Heart left ventricle (tissue), 16 donors: ENCODE data around the gene XRCC6. TPM values are rescaled to one million over a fixed set of nuclear protein-coding genes. Genes with fewer than 3 reads are reported as not detected.
"Not testable (repeated sequence)": the region's sequence is repeated elsewhere in the genome, so short reads cannot be mapped to it uniquely, and the experiment has no call there.

Experiments
- ATAC-seq, 4 donors: fragments of 200-7000 bp; cut with Tn5 transposase; one replicate each; pipeline ENCODE4 v1.9.1; 2020 to 2022; ENCODE audit warnings: moderate library complexity in 4 of 4, mild to moderate bottlenecking in 3 of 4, moderate number of reproducible peaks in 1 of 4
- DNase-seq, 5 donors: peaks; one replicate each; pipeline ENCODE4 v3.0.0-alpha.2; 2020
- H3K27ac ChIP-seq, 12 donors: fragments of 200-600 bp; sonication (generic) in 4 of 12; one replicate each; pipeline versions ENCODE4 v1.5.0 to v1.8.0; 2016 to 2022; ENCODE audit warnings: mild to moderate bottlenecking in 2 of 12
- H3K27me3 ChIP-seq, 9 donors: fragments of 200-600 bp; sonication (generic) in 2 of 9; one replicate each; pipeline versions ENCODE4 v1.5.1 to v1.8.0; 2016 to 2022; ENCODE audit warnings: mild to moderate bottlenecking in 3 of 9
- H3K36me3 ChIP-seq, 9 donors: fragments of 200-600 bp; sonication (generic) in 2 of 9; one replicate each; pipeline versions ENCODE4 v1.5.0 to v1.8.0; 2018 to 2022; ENCODE audit warnings: mild to moderate bottlenecking in 2 of 9
- H3K4me1 ChIP-seq, 12 donors: fragments of 200-600 bp; sonication (generic) in 4 of 12; one replicate each; pipeline versions ENCODE4 v1.5.0 to v1.8.0; 2016 to 2022; ENCODE audit warnings: mild to moderate bottlenecking in 3 of 12
- H3K4me3 ChIP-seq, 12 donors: fragments of 200-600 bp; sonication (generic) in 4 of 12; one replicate each; pipeline versions ENCODE4 v1.5.0 to v1.8.0; 2017 to 2022; ENCODE audit warnings: mild to moderate bottlenecking in 9 of 12, moderate library complexity in 4 of 12
- H3K9me3 ChIP-seq, 12 donors: fragments of 200-600 bp; sonication (generic) in 4 of 12; one replicate each; pipeline versions ENCODE4 v1.5.0 to v1.8.0; 2016 to 2022; ENCODE audit warnings: mild to moderate bottlenecking in 1 of 12
- CTCF ChIP-seq, 12 donors: fragments of 200-600 bp; sonication (generic) in 4 of 12; IDR thresholded peaks; one replicate each; pipeline versions ENCODE4 v1.5.0 to v1.8.0; 2018 to 2022; ENCODE audit warnings: antibody characterized with exemption in 12 of 12, mild to moderate bottlenecking in 5 of 12
- POLR2A ChIP-seq, 2 donors: fragments of 450-650 bp; IDR thresholded peaks; one replicate each; pipeline ENCODE4 v1.6.1; 2017; ENCODE audit warnings: antibody characterized with exemption in 2 of 2, mild to moderate bottlenecking in 2 of 2, moderate library complexity in 2 of 2
- WGBS, 4 donors: extraction: QIAGEN DNeasy Blood & Tissue Kit in 2 of 4; methylation state at CpG; one replicate each; pipeline versions ENCODE4 v1.1.5 to v1.1.7; 2013 to 2018; 5-methylcytosine and 5-hydroxymethylcytosine counted together
- intact Hi-C, 10 donors: fragments of 100-400 bp; cut with DNase I; formaldehyde crosslinking; loops; one replicate each; pipeline versions ENCODE4 v1.11.1 to v1.14.2; 2022
- polyA plus RNA-seq, 2 donors: library from polyadenylated mRNA; stranded (reverse); fragments of 200-250 nt; gene quantifications; one replicate each; pipeline ENCODE4 v1.2.3, GENCODE V29; 2013
- total RNA-seq, 9 donors: library from RNA; depleted of rRNA in 2 of 9; stranded (reverse); fragments of >200 nt in 2 of 9; fragmentation: NEBNext Ultra II Directional in 3 of 9; extraction: Animal tissue kit (Norgen Biotek cat#: 25700) in 3 of 9; gene quantifications; one replicate each; pipeline versions ENCODE4 v1.1.0 to v1.2.4, GENCODE V29; 2016 to 2023
- donor health status: ischemic (EF 13 %, LVEDD 7.1; RV severe dilation, severe dysfunction).
- donor health status: healthy with polysubstance abuse.
- donor health status: DM: no; HTN: yes; CAD: no.
- donor health status: DM: no; HTN: no; CAD: no.
- donor health status: ischemic (EF 25% LVEDD 6.9; RV normal size, moderate dysfunction).
- donor health status: ischemic (EF 25% LVEDD 5.7; RV mildly dilated, moderate dysfunction).
- donor health status: healthy.
- donor health status: DM: yes; HTN: yes; CAD: no.
- donor health status: ischemic (EF 35%, LVEDD 5.7; RV mildly dilated, moderate dysfunction).
- donor health status: nonischemic (EF 11% LVEDD 7.7; RV severe dilation, severe dysfunction).
- donor health status: DM: yes; HTN: yes; CAD: no.
- donor health status: PGD.
- donor health status: ischemic (EF 29% LVEDD 5.4; RV normal size, mild dysfunction).
- donor health status: nonischemic (EF 23%, LVEDD 6.1; RV moderate dilation, normal function).

The XRCC6 gene
- total and polyA plus RNA-seq, 11 donors = 123 to 231 (median 176) TPM

- intact Hi-C loops = no loop called here
- DNase-seq = peak in 1 of 5 donors; percentile 37
- peak within 1 kb of the TSS; percentile 91 to 99 (median 97) for H3K27ac ChIP-seq
- peaks cover 2 to 45% (median 34%) of the 10 kb centered on the region in 9 donors for H3K36me3 ChIP-seq
- H3K27me3 ChIP-seq = no peaks in the 10 kb centered on the region
- peak within 1 kb of the TSS; percentile 72 to 99 (median 92) for H3K4me3 ChIP-seq
- 0 to 1% (median 0%) methylated on average over 17 to 40 of the region's 40 CpGs for WGBS, 4 donors
- TF ChIP-seq POLR2A (IDR thresholded peaks at IDR 0.05) (peak in 1 of 2 donors; percentile 92), CTCF (IDR thresholded peaks at IDR 0.05) (no peak)
- no peaks in the 10 kb centered on the region for H3K9me3 ChIP-seq
- peak in 1 of 4 donors; percentile 37 for ATAC-seq
- peaks cover 0 to 54% (median 32%) of the 10 kb centered on the region in 12 donors for H3K4me1 ChIP-seq
These were observed 451 bp upstream of the XRCC6 start, which contains the start of gene DESI1 for GRCh38 chr22:41620589-41621098. Gene DESI1, minus strand, starts transcription at chr22:41621043. Its CDS starts 204 bp downstream, at chr22:41620839.

- Histone ChIP-seq H3K4me3 (peak overlapping the region; percentile 72 to 99 (median 92)), H3K36me3 (peaks cover 2 to 57% (median 46%) of the 10 kb centered on the region in 9 donors), H3K4me1 (peaks cover 0 to 50% (median 32%) of the 10 kb centered on the region in 12 donors), H3K27ac (peak overlapping the region; percentile 91 to 99 (median 97)), H3K9me3 (no peaks in the 10 kb centered on the region), H3K27me3 (no peaks in the 10 kb centered on the region)
- no peak for ATAC-seq
- no peak for DNase-seq
- WGBS, 4 donors = 2 to 6% (median 4%) methylated on average over 8 of the region's 8 CpGs
- intact Hi-C loops = no loop called here
- TF ChIP-seq CTCF (IDR thresholded peaks at IDR 0.05) (no peak), POLR2A (IDR thresholded peaks at IDR 0.05) (no peak)
These were observed 750 bp downstream of the XRCC6 start for GRCh38 chr22:41621911-41622179.

GRCh38 chr22:41625577-41625976, 4.5 kb downstream of the XRCC6 start:
- DNase-seq (no peak), ATAC-seq (no peak)
- Histone ChIP-seq H3K27ac (no peak overlapping the region), H3K36me3 (peaks cover 2 to 87% (median 81%) of the 10 kb centered on the region in 9 donors), H3K9me3 (no peaks in the 10 kb centered on the region), H3K4me3 (no peak overlapping the region), H3K27me3 (no peaks in the 10 kb centered on the region), H3K4me1 (peaks cover 0 to 27% (median 15%) of the 10 kb centered on the region in 12 donors)
- intact Hi-C loops = loop anchor here in 1 of 10 donors (2.0 kb wide), 1 partner anchor 23 kb away; no protein-coding TSS in a partner anchor
- 93 to 97% (median 95%) methylated on average over 7 of the region's 7 CpGs for WGBS, 4 donors
- TF ChIP-seq POLR2A (IDR thresholded peaks at IDR 0.05) (no peak), CTCF (IDR thresholded peaks at IDR 0.05) (no peak)

- DNase-seq, H3K27me3 ChIP-seq, H3K9me3 ChIP-seq, H3K4me3 ChIP-seq, H3K27ac ChIP-seq, ATAC-seq, intact Hi-C loops: not testable (repeated sequence)
- WGBS, 4 donors = 95 to 100% (median 97%) methylated on average over 1 to 25 of the region's 28 CpGs
- H3K4me1 ChIP-seq = peaks cover 0 to 17% (median 1%) of the 10 kb centered on the region in 12 donors
- peaks cover 0 to 90% (median 83%) of the 10 kb centered on the region in 9 donors for H3K36me3 ChIP-seq
These were observed 10.0 kb downstream of the XRCC6 start for GRCh38 chr22:41631115-41631514.

GRCh38 chr22:41631615-41632014, 10.5 kb downstream of the XRCC6 start:
- intact Hi-C loops, H3K4me3 ChIP-seq, H3K9me3 ChIP-seq, ATAC-seq, H3K27me3 ChIP-seq, DNase-seq, H3K27ac ChIP-seq: not testable (repeated sequence)
- H3K36me3 ChIP-seq = peaks cover 0 to 90% (median 83%) of the 10 kb centered on the region in 9 donors
- WGBS, 4 donors = 94 to 99% (median 99%) methylated on average over 11 to 14 of the region's 23 CpGs
- peaks cover 0 to 22% (median 4%) of the 10 kb centered on the region in 12 donors for H3K4me1 ChIP-seq

GRCh38 chr22:41634610-41635009, 13.5 kb downstream of the XRCC6 start:
- ATAC-seq, H3K4me3 ChIP-seq, H3K9me3 ChIP-seq, H3K27ac ChIP-seq, DNase-seq, H3K27me3 ChIP-seq, intact Hi-C loops: not testable (repeated sequence)
- H3K4me1 ChIP-seq = peaks cover 0 to 34% (median 5%) of the 10 kb centered on the region in 12 donors
- WGBS, 4 donors = 93 to 96% (median 95%) methylated on average over 8 of the region's 8 CpGs
- H3K36me3 ChIP-seq = peaks cover 0 to 90% (median 83%) of the 10 kb centered on the region in 9 donors
